HEK293 (cell line): ENCODE data around the gene DHX8.

ENCODE experiments used
- REST ChIP-seq: fragments of 450-650 bp; formaldehyde crosslinking; IDR thresholded peaks from 2 replicates; pipeline ENCODE4 v1.5.1; 2016; ENCODE audit warnings: missing biosample characterization, missing genetic modification characterization
- YY1 ChIP-seq: fragments of 450-650 bp; formaldehyde crosslinking; IDR thresholded peaks from 2 replicates; pipeline ENCODE4 v1.5.1; 2018; ENCODE audit warnings: missing biosample characterization, missing genetic modification characterization
- ZBTB21 ChIP-seq: fragments of 450-650 bp; formaldehyde crosslinking; IDR thresholded peaks from 2 replicates; pipeline ENCODE4 v1.5.1; 2017; ENCODE audit warnings: missing biosample characterization, missing genetic modification characterization
- ZNF140 ChIP-seq: fragments of 450-650 bp; formaldehyde crosslinking; IDR thresholded peaks from 2 replicates; pipeline ENCODE4 v1.5.1; 2016; ENCODE audit warnings: missing biosample characterization, missing genetic modification characterization
- ZNF274 ChIP-seq, 2 experiments: fragments of 200-500 bp in 1 of 2; fragments of 450-650 bp in 1 of 2; sonication (Bioruptor generic) in 1 of 2; formaldehyde crosslinking in 1 of 2; IDR thresholded peaks; 2 replicates each; pipeline versions ENCODE4 v1.5.1 to v1.6.1; 2014 to 2016; ENCODE audit warnings: borderline replicate concordance in 1 of 2, inconsistent platforms in 1 of 2, low read length in 1 of 2, missing biosample characterization in 1 of 2, missing genetic modification characterization in 1 of 2
- ZNF530 ChIP-seq: fragments of 450-650 bp; formaldehyde crosslinking; IDR thresholded peaks from 2 replicates; pipeline ENCODE4 v1.5.1; 2016; ENCODE audit warnings: low read depth, missing biosample characterization, missing genetic modification characterization
- TF ChIP-seq, protein P1 (sequence below): fragments of 450-650 bp; formaldehyde crosslinking; IDR thresholded peaks from 2 replicates; pipeline ENCODE4 v1.5.1; 2016; ENCODE audit warnings: missing biosample characterization, missing genetic modification characterization
- TF ChIP-seq, protein P2 (sequence below): fragments of 450-650 bp; formaldehyde crosslinking; optimal IDR thresholded peaks from 2 replicates; pipeline ENCODE3; 2016; ENCODE audit warnings: missing biosample characterization, mild to moderate bottlenecking, missing genetic modification characterization

GRCh38 chr17:43574896-43575525, 91.2 kb downstream of the DHX8 start:
- TF ChIP-seq REST (tag by site-specific recombination) (no peak), ZNF274 (IDR thresholded peaks at IDR 0.05; ENCODE audit: low read length) (no peak), ZNF274 (tag by site-specific recombination; IDR thresholded peaks at IDR 0.05; ENCODE audit: borderline replicate concordance) (no peak), ZNF530 (tag by site-specific recombination) (no peak), ZNF140 (tag by site-specific recombination) (no peak), ZBTB21 (tag by site-specific recombination) (no peak), YY1 (no peak)
- TF ChIP-seq, protein P1, sequence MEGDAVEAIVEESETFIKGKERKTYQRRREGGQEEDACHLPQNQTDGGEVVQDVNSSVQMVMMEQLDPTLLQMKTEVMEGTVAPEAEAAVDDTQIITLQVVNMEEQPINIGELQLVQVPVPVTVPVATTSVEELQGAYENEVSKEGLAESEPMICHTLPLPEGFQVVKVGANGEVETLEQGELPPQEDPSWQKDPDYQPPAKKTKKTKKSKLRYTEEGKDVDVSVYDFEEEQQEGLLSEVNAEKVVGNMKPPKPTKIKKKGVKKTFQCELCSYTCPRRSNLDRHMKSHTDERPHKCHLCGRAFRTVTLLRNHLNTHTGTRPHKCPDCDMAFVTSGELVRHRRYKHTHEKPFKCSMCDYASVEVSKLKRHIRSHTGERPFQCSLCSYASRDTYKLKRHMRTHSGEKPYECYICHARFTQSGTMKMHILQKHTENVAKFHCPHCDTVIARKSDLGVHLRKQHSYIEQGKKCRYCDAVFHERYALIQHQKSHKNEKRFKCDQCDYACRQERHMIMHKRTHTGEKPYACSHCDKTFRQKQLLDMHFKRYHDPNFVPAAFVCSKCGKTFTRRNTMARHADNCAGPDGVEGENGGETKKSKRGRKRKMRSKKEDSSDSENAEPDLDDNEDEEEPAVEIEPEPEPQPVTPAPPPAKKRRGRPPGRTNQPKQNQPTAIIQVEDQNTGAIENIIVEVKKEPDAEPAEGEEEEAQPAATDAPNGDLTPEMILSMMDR (tag by site-specific recombination) = no peak
- TF ChIP-seq, protein P2, sequence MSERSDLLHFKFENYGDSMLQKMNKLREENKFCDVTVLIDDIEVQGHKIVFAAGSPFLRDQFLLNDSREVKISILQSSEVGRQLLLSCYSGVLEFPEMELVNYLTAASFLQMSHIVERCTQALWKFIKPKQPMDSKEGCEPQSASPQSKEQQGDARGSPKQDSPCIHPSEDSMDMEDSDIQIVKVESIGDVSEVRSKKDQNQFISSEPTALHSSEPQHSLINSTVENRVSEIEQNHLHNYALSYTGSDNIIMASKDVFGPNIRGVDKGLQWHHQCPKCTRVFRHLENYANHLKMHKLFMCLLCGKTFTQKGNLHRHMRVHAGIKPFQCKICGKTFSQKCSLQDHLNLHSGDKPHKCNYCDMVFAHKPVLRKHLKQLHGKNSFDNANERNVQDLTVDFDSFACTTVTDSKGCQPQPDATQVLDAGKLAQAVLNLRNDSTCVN (tag by site-specific recombination) = no peak
